Osteoblast (primary cell): ENCODE measurements around the gene AGO4. TPM values are rescaled to one million over a fixed set of nuclear protein-coding genes. Genes with fewer than 3 reads are reported as not detected.
"Not testable (repeated sequence)": the region's sequence is repeated elsewhere in the genome, so short reads cannot be mapped to it uniquely, and the experiment has no call there.

ENCODE experiments used
- DNase-seq: peaks from one replicate; pipeline ENCODE4 v3.0.0; 2011; ENCODE audit warnings: low spot score, mixed read lengths; ENCODE audit not compliant: insufficient read length; ENCODE audit errors: missing footprints
- H2AFZ ChIP-seq: 2 replicates; pipeline ENCODE4 v1.6.0; 2011; ENCODE audit warnings: mild to moderate bottlenecking, low read length
- H3K27ac ChIP-seq: 2 replicates; pipeline ENCODE4 v1.5.1; 2011; ENCODE audit warnings: mild to moderate bottlenecking, low read depth, low read length, moderate library complexity
- H3K27me3 ChIP-seq: 2 replicates; pipeline ENCODE4 v1.6.0; 2012; ENCODE audit warnings: mild to moderate bottlenecking, control low read depth, inconsistent platforms, low read length, moderate library complexity; ENCODE audit not compliant: insufficient read depth
- H3K36me3 ChIP-seq: 2 replicates; pipeline ENCODE4 v1.5.1; 2011; ENCODE audit warnings: mild to moderate bottlenecking, low read length, control low read depth, moderate library complexity; ENCODE audit not compliant: insufficient read depth
- H3K4me1 ChIP-seq: 2 replicates; pipeline ENCODE4 v1.5.1; 2011; ENCODE audit warnings: mild to moderate bottlenecking, low read length, control low read depth, moderate library complexity; ENCODE audit not compliant: insufficient read depth
- H3K4me2 ChIP-seq: 2 replicates; pipeline ENCODE4 v1.6.0; 2011; ENCODE audit warnings: mild to moderate bottlenecking, low read length; ENCODE audit not compliant: insufficient read depth
- H3K4me3 ChIP-seq: fragments of 200-600 bp; sonication (generic); 3 replicates; pipeline ENCODE4 v1.5.1; 2012; ENCODE audit warnings: mild to moderate bottlenecking, low read length, inconsistent platforms; ENCODE audit not compliant: insufficient read depth
- H3K79me2 ChIP-seq: 2 replicates; pipeline ENCODE4 v1.6.0; 2012; ENCODE audit warnings: mild to moderate bottlenecking, low read length, control low read depth, inconsistent platforms; ENCODE audit not compliant: insufficient read depth
- H3K9me3 ChIP-seq: 2 replicates; pipeline ENCODE4 v1.5.1; 2011; ENCODE audit warnings: low read depth, low read length, control low read depth
- H4K20me1 ChIP-seq: 2 replicates; pipeline ENCODE4 v1.6.0; 2012; ENCODE audit warnings: mild to moderate bottlenecking, low read length, control low read depth; ENCODE audit not compliant: insufficient read depth
- CTCF ChIP-seq: IDR thresholded peaks from 2 replicates; pipeline ENCODE4 v1.5.1; 2011; ENCODE audit warnings: mild to moderate bottlenecking, low read depth, low read length, moderate library complexity; ENCODE audit errors: extremely low read depth
- total RNA-seq: library from RNA; depleted of rRNA; stranded (reverse); fragments of >200 nt; gene quantifications from 2 replicates; pipeline ENCODE4 v1.2.3, GENCODE V29; 2012

AGO4 gene
- total RNA-seq, 1 donor = 23.2 TPM

- Histone ChIP-seq H3K27ac (no peak overlapping the region), H3K4me1 (peaks cover 4% of the 10 kb centered on the region), H3K36me3 (peaks cover 6% of the 10 kb centered on the region), H3K79me2 (peaks cover 33% of the 10 kb centered on the region), H3K4me3 (no peak overlapping the region), H4K20me1 (peaks cover 31% of the 10 kb centered on the region), H3K4me2 (no peak overlapping the region), H3K9me3 (no peaks in the 10 kb centered on the region), H2AFZ (no peak overlapping the region), H3K27me3 (no peaks in the 10 kb centered on the region)
- peak; percentile 51 for DNase-seq
- no peak for TF ChIP-seq CTCF
These were observed 78.2 kb downstream of the AGO4 start for GRCh38 chr1:35885961-35886558.

DNA sequence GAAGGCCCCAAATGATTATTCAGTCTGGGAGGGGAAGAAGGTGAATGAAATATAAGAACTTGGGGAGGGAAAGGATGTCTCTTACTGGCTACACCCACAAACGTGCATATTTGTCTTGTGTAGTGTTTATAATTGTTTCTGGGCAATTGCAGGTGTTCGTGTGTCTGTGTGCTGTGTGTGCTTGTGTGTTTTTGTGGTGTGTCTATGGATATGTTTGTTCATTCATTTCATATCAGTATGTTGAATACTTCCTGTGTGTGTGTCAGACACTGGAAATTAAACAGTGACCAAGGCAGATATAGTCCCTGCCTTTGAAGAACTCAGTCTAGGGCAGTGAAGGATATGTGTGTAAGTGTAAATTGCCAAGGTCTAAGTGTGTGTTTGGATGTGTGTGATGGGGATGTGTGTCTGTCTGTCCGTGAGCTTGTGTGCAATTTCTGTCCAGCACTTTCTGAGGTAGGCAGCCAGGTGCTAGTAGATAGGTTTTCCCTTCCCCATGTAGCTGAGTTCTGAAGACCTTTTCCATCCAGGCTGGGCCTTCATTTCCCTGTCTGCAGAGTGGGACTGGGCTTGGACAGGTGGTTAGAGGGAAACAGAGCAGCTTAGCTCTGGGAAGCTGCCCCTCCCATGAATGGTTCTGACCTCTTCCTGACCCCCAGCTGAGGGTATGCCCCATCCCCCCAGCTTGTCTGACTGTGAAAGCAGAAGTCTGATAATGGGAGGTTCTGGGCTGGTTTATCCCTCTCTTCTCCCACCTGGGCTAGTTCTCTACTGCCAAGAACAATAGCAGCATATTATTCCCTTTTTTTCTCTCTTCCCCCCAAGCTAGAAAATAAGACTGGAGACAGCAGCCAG is 79.0 kb downstream of the AGO4 start:
- no peaks in the 10 kb centered on the region for H3K27me3 ChIP-seq
- H4K20me1 ChIP-seq = peaks cover 31% of the 10 kb centered on the region
- peaks cover 4% of the 10 kb centered on the region for H3K4me1 ChIP-seq
- peak; percentile 69 for DNase-seq
- peaks cover 33% of the 10 kb centered on the region for H3K79me2 ChIP-seq
- H3K9me3 ChIP-seq = no peaks in the 10 kb centered on the region
- H3K4me3 ChIP-seq = no peak overlapping the region
- H3K4me2 ChIP-seq = no peak overlapping the region
- no peak overlapping the region for H2AFZ ChIP-seq
- no peak for TF ChIP-seq CTCF
- H3K27ac ChIP-seq = no peak overlapping the region
- peaks cover 7% of the 10 kb centered on the region for H3K36me3 ChIP-seq

- peaks cover 4% of the 10 kb centered on the region for H3K4me1 ChIP-seq
- no peaks in the 10 kb centered on the region for H3K9me3 ChIP-seq
- H3K79me2 ChIP-seq = peaks cover 33% of the 10 kb centered on the region
- H3K27ac ChIP-seq = no peak overlapping the region
- H4K20me1 ChIP-seq = peaks cover 31% of the 10 kb centered on the region
- no peak for DNase-seq
- no peaks in the 10 kb centered on the region for H3K27me3 ChIP-seq
- no peak overlapping the region for H2AFZ ChIP-seq
- no peak overlapping the region for H3K4me3 ChIP-seq
- H3K36me3 ChIP-seq = peaks cover 7% of the 10 kb centered on the region
- H3K4me2 ChIP-seq = no peak overlapping the region
- no peak for TF ChIP-seq CTCF
These were observed 79.7 kb downstream of the AGO4 start for GRCh38 chr1:35887508-35887907.

GRCh38 chr1:35888255-35888654 is 80.4 kb downstream of the AGO4 start:
- Histone ChIP-seq H3K4me3 (no peak overlapping the region), H4K20me1 (peaks cover 31% of the 10 kb centered on the region), H3K27ac (no peak overlapping the region), H2AFZ (no peak overlapping the region), H3K4me2 (no peak overlapping the region), H3K27me3 (no peaks in the 10 kb centered on the region), H3K36me3 (peaks cover 12% of the 10 kb centered on the region), H3K4me1 (peaks cover 4% of the 10 kb centered on the region), H3K79me2 (peaks cover 31% of the 10 kb centered on the region), H3K9me3 (no peaks in the 10 kb centered on the region)
- DNase-seq = peak; percentile 62
- TF ChIP-seq CTCF = no peak

GRCh38 chr1:35888981-35889380 is 81.2 kb downstream of the AGO4 start:
- H3K4me3 ChIP-seq, H3K27ac ChIP-seq, H2AFZ ChIP-seq, H3K4me1 ChIP-seq, H3K4me2 ChIP-seq, DNase-seq, H3K9me3 ChIP-seq, H3K27me3 ChIP-seq: not testable (repeated sequence)
- Histone ChIP-seq H3K36me3 (peaks cover 16% of the 10 kb centered on the region), H3K79me2 (peaks cover 25% of the 10 kb centered on the region), H4K20me1 (peaks cover 31% of the 10 kb centered on the region)
